ENCODE measurements around the gene PTGER4.

DNA sequence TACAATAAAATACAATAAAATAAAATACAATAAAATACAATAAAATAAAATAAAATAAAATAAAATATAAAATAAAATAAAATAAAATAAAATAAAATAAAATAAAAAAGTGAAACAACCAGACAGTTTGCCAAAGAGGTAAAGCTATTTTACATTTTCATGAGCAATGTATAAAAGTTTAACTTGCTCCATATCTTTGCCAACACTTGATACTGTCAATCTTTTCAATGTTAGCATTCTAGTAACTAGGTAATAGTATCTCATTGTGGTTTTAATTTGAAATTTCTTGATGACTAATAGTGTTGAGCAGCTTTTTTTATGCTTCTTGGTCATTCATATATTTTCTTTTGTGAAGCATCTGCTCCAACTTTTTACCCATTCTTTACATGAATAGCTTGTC is 58.8 kb downstream of the PTGER4 start:
- TF ChIP-seq USF2 (IDR thresholded peaks at IDR 0.05; ENCODE audit: borderline replicate concordance, low read depth, low read length): no peak
- no peak for TF ChIP-seq EZH2phosphoT487 (IDR thresholded peaks at IDR 0.05; ENCODE audit: borderline replicate concordance, low read depth)

All from SK-N-SH (cell line).